Measurements from ENCODE around the gene NFASC.

The NFASC gene

GRCh38 chr1:204983881-204984280 lies 113.2 kb downstream of the NFASC start:
- H3K27ac ChIP-seq: no peak overlapping the region
- no peak overlapping the region for H3K9ac ChIP-seq (ENCODE audit: insufficient read length)
- no peaks in the 10 kb centered on the region for H3K36me3 ChIP-seq (ENCODE audit: insufficient read depth, low read length)
- no peaks in the 10 kb centered on the region for H3K9me3 ChIP-seq (ENCODE audit: low read depth, low read length)
- no peak overlapping the region for H3K4me3 ChIP-seq
- TF ChIP-seq FOXP2 (optimal IDR thresholded peaks at IDR 0.05; ENCODE audit: control extremely low read depth, extremely low read length, insufficient read depth) (no peak), EZH2 (IDR thresholded peaks at IDR 0.05) (no peak), POLR2AphosphoS5 (IDR thresholded peaks at IDR 0.05; ENCODE audit: borderline replicate concordance, low read depth, low read length) (no peak)
- no peak for DNase-seq (ENCODE audit: low read depth, low spot score)

GRCh38 chr1:204984499-204984898 lies 113.8 kb downstream of the NFASC start:
- Histone ChIP-seq H3K9me3 (ENCODE audit: low read depth, low read length) (no peaks in the 10 kb centered on the region), H3K4me3 (no peak overlapping the region), H3K9ac (ENCODE audit: insufficient read length) (no peak overlapping the region), H3K36me3 (ENCODE audit: insufficient read depth, low read length) (no peaks in the 10 kb centered on the region), H3K27ac (no peak overlapping the region)
- DNase-seq (ENCODE audit: low read depth, low spot score): no peak
- no peak for TF ChIP-seq FOXP2 (optimal IDR thresholded peaks at IDR 0.05; ENCODE audit: control extremely low read depth, extremely low read length, insufficient read depth)
- no peak for TF ChIP-seq POLR2AphosphoS5 (IDR thresholded peaks at IDR 0.05; ENCODE audit: borderline replicate concordance, low read depth, low read length)
- no peak for TF ChIP-seq EZH2 (IDR thresholded peaks at IDR 0.05)

GRCh38 chr1:204986181-204986580 lies 115.5 kb downstream of the NFASC start:
- TF ChIP-seq POLR2AphosphoS5 (IDR thresholded peaks at IDR 0.05; ENCODE audit: borderline replicate concordance, low read depth, low read length) (no peak), EZH2 (IDR thresholded peaks at IDR 0.05) (no peak), FOXP2 (optimal IDR thresholded peaks at IDR 0.05; ENCODE audit: control extremely low read depth, extremely low read length, insufficient read depth) (no peak)
- no peak overlapping the region for H3K27ac ChIP-seq
- H3K9ac ChIP-seq (ENCODE audit: insufficient read length): no peak overlapping the region
- no peak for DNase-seq (ENCODE audit: low read depth, low spot score)
- H3K9me3 ChIP-seq (ENCODE audit: low read depth, low read length): no peaks in the 10 kb centered on the region
- H3K36me3 ChIP-seq (ENCODE audit: insufficient read depth, low read length): no peaks in the 10 kb centered on the region
- no peak overlapping the region for H3K4me3 ChIP-seq

- H3K9me3 ChIP-seq (ENCODE audit: low read depth, low read length): no peaks in the 10 kb centered on the region
- no peak for DNase-seq (ENCODE audit: low read depth, low spot score)
- TF ChIP-seq FOXP2 (optimal IDR thresholded peaks at IDR 0.05; ENCODE audit: control extremely low read depth, extremely low read length, insufficient read depth) (no peak), POLR2AphosphoS5 (IDR thresholded peaks at IDR 0.05; ENCODE audit: borderline replicate concordance, low read depth, low read length) (no peak), EZH2 (IDR thresholded peaks at IDR 0.05) (no peak)
- no peak overlapping the region for H3K4me3 ChIP-seq
- no peak overlapping the region for H3K9ac ChIP-seq (ENCODE audit: insufficient read length)
- H3K36me3 ChIP-seq (ENCODE audit: insufficient read depth, low read length): no peaks in the 10 kb centered on the region
- no peak overlapping the region for H3K27ac ChIP-seq
These were observed 117.0 kb downstream of the NFASC start for GRCh38 chr1:204987689-204988088.

GRCh38 chr1:204988196-204988595 lies 117.5 kb downstream of the NFASC start:
- TF ChIP-seq POLR2AphosphoS5 (IDR thresholded peaks at IDR 0.05; ENCODE audit: borderline replicate concordance, low read depth, low read length) (no peak), FOXP2 (optimal IDR thresholded peaks at IDR 0.05; ENCODE audit: control extremely low read depth, extremely low read length, insufficient read depth) (no peak), EZH2 (IDR thresholded peaks at IDR 0.05) (no peak)
- H3K36me3 ChIP-seq (ENCODE audit: insufficient read depth, low read length): no peaks in the 10 kb centered on the region
- H3K9me3 ChIP-seq (ENCODE audit: low read depth, low read length): no peaks in the 10 kb centered on the region
- no peak overlapping the region for H3K4me3 ChIP-seq
- H3K27ac ChIP-seq: no peak overlapping the region
- no peak for DNase-seq (ENCODE audit: low read depth, low spot score)
- no peak overlapping the region for H3K9ac ChIP-seq (ENCODE audit: insufficient read length)

- DNase-seq (ENCODE audit: low read depth, low spot score): no peak
- Histone ChIP-seq H3K27ac (no peak overlapping the region), H3K4me3 (no peak overlapping the region), H3K36me3 (ENCODE audit: insufficient read depth, low read length) (no peaks in the 10 kb centered on the region), H3K9me3 (ENCODE audit: low read depth, low read length) (no peaks in the 10 kb centered on the region), H3K9ac (ENCODE audit: insufficient read length) (no peak overlapping the region)
- no peak for TF ChIP-seq EZH2 (IDR thresholded peaks at IDR 0.05)
- TF ChIP-seq POLR2AphosphoS5 (IDR thresholded peaks at IDR 0.05; ENCODE audit: borderline replicate concordance, low read depth, low read length): no peak
- TF ChIP-seq FOXP2 (optimal IDR thresholded peaks at IDR 0.05; ENCODE audit: control extremely low read depth, extremely low read length, insufficient read depth): no peak
These were observed 118.8 kb downstream of the NFASC start for GRCh38 chr1:204989266-204990058.

- no peak overlapping the region for H3K9ac ChIP-seq (ENCODE audit: insufficient read length)
- TF ChIP-seq FOXP2 (optimal IDR thresholded peaks at IDR 0.05; ENCODE audit: control extremely low read depth, extremely low read length, insufficient read depth) (no peak), POLR2AphosphoS5 (IDR thresholded peaks at IDR 0.05; ENCODE audit: borderline replicate concordance, low read depth, low read length) (no peak), EZH2 (IDR thresholded peaks at IDR 0.05) (no peak)
- DNase-seq (ENCODE audit: low read depth, low spot score): no peak
These were observed 119.5 kb downstream of the NFASC start for GRCh38 chr1:204990059-204990664.

GRCh38 chr1:204990721-204991341 lies 120.2 kb downstream of the NFASC start:
- H3K27ac ChIP-seq: no peak overlapping the region

More at GRCh38 chr1:204990059-204990664, 119.5 kb downstream of the NFASC start:
- no peak overlapping the region for H3K27ac ChIP-seq
- H3K4me3 ChIP-seq: no peak overlapping the region
- no peaks in the 10 kb centered on the region for H3K9me3 ChIP-seq (ENCODE audit: low read depth, low read length)
- H3K36me3 ChIP-seq (ENCODE audit: insufficient read depth, low read length): no peaks in the 10 kb centered on the region

More at GRCh38 chr1:204990721-204991341, 120.2 kb downstream of the NFASC start:
- TF ChIP-seq FOXP2 (optimal IDR thresholded peaks at IDR 0.05; ENCODE audit: control extremely low read depth, extremely low read length, insufficient read depth): no peak
- no peak for TF ChIP-seq EZH2 (IDR thresholded peaks at IDR 0.05)
- TF ChIP-seq POLR2AphosphoS5 (IDR thresholded peaks at IDR 0.05; ENCODE audit: borderline replicate concordance, low read depth, low read length): no peak
- no peaks in the 10 kb centered on the region for H3K9me3 ChIP-seq (ENCODE audit: low read depth, low read length)
- no peak overlapping the region for H3K9ac ChIP-seq (ENCODE audit: insufficient read length)
- DNase-seq (ENCODE audit: low read depth, low spot score): no peak
- H3K4me3 ChIP-seq: no peak overlapping the region
- H3K36me3 ChIP-seq (ENCODE audit: insufficient read depth, low read length): no peaks in the 10 kb centered on the region
